ENCODE data around the gene RAB11FIP3.

DNA sequence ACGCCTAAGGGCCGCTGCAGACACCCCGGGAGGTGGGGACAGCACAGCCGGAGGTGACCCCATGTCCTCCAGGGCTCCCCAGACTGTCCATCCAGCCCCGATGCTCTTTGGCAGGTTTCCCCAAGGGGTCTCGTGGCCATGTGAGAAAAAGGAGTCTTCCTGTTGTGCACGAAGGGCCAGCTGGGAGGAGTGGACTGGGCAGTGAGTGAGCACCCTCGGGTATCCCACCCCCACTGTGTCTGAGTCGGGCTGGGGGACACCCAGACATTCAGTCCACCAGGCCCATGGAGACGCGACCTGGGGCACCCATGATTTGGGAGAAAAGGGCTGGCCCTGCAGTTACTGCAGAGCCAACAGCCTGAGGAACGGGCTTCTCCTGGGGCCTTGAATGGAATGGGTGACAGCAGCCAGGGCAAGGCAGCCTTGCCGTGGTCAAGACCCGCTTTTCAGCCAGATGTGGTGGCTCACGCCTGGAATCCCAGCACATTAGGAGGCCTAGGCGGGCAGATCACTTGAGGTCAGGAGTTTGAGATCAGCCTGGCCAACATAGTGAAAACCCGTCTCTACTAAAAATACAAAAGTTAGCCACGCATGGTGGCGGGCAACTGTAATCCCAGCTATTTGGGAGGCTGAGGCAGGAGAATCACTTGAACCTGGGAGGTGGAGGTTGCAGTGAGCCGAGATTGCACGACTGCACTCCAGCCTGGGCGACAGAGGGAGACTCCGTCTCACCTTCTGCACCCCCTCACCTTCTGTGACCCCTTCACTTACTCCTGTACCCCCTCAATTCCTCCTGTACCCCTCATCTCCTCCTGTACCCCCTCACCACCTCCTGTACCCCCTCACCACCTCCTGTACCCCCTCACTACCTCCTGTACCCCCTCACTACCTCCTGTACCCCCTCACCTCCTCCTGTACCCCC is 78.0 kb downstream of the RAB11FIP3 start:
- TF ChIP-seq, protein P1, sequence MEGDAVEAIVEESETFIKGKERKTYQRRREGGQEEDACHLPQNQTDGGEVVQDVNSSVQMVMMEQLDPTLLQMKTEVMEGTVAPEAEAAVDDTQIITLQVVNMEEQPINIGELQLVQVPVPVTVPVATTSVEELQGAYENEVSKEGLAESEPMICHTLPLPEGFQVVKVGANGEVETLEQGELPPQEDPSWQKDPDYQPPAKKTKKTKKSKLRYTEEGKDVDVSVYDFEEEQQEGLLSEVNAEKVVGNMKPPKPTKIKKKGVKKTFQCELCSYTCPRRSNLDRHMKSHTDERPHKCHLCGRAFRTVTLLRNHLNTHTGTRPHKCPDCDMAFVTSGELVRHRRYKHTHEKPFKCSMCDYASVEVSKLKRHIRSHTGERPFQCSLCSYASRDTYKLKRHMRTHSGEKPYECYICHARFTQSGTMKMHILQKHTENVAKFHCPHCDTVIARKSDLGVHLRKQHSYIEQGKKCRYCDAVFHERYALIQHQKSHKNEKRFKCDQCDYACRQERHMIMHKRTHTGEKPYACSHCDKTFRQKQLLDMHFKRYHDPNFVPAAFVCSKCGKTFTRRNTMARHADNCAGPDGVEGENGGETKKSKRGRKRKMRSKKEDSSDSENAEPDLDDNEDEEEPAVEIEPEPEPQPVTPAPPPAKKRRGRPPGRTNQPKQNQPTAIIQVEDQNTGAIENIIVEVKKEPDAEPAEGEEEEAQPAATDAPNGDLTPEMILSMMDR (IDR thresholded peaks at IDR 0.05 in 8 of 11, conservative IDR thresholded peaks at IDR 0.05 in 3 of 11): no peak
- TF ChIP-seq POLR2A (IDR thresholded peaks at IDR 0.05) (no peak), POLR2AphosphoS5 (IDR thresholded peaks at IDR 0.05) (no peak)

Measured in spleen (tissue), 7 donors.